HEK293T (cell line): ENCODE results near the gene NKAIN2.

Experiments used
- CTCF ChIA-PET: fragments of 350-600 bp; formaldehyde crosslinking; extraction: SDS; loops from one replicate; lab custom pipeline; 2021; ENCODE audit warnings: antibody characterized with exemption, inconsistent platforms; lab: Yijun Ruan, JAX
- POLR2A ChIA-PET: fragments of 350-600 bp; formaldehyde crosslinking; extraction: SDS; loops from one replicate; lab custom pipeline; 2020; ENCODE audit warnings: antibody characterized with exemption, inconsistent platforms; lab: Yijun Ruan, JAX
- DNase-seq: peaks from one replicate; pipeline ENCODE4 v3.0.0; 2012; ENCODE audit warnings: mixed read lengths; ENCODE audit errors: extremely low spot score
- ARNT ChIP-seq: fragments of 450-650 bp; IDR thresholded peaks from 2 replicates; pipeline ENCODE4 v1.6.1; 2017; ENCODE audit warnings: mild to moderate bottlenecking
- BHLHE40 ChIP-seq: fragments of 450-650 bp; IDR thresholded peaks from 2 replicates; pipeline ENCODE4 v1.6.1; 2016; ENCODE audit warnings: mild to moderate bottlenecking, moderate library complexity, borderline replicate concordance
- CTBP1 ChIP-seq: fragments of 450-650 bp; IDR thresholded peaks from 2 replicates; pipeline ENCODE4 v1.6.1; 2016; ENCODE audit warnings: borderline replicate concordance
- ELF4 ChIP-seq: fragments of 450-650 bp; IDR thresholded peaks from 2 replicates; pipeline ENCODE4 v1.6.1; 2017; ENCODE audit warnings: antibody characterized with exemption
- FOXA1 ChIP-seq: fragments of 450-650 bp; IDR thresholded peaks from 2 replicates; pipeline ENCODE4 v1.6.1; 2016; ENCODE audit warnings: mild to moderate bottlenecking
- FOXK2 ChIP-seq: fragments of 450-650 bp; IDR thresholded peaks from 2 replicates; pipeline ENCODE4 v1.6.1; 2016; ENCODE audit warnings: mild to moderate bottlenecking
- FOXM1 ChIP-seq: fragments of 450-650 bp; IDR thresholded peaks from 2 replicates; pipeline ENCODE4 v1.6.1; 2017; ENCODE audit warnings: mild to moderate bottlenecking, borderline replicate concordance
- HDGF ChIP-seq: fragments of 450-650 bp; IDR thresholded peaks from 2 replicates; pipeline ENCODE4 v1.6.1; 2017; ENCODE audit warnings: antibody characterized with exemption, borderline replicate concordance
- L3MBTL2 ChIP-seq: fragments of 450-650 bp; conservative IDR thresholded peaks from 2 replicates; pipeline ENCODE4 v1.6.1; 2016; ENCODE audit warnings: mild to moderate bottlenecking
- LEF1 ChIP-seq: fragments of 450-650 bp; IDR thresholded peaks from 2 replicates; pipeline ENCODE4 v1.6.1; 2017; ENCODE audit warnings: mild to moderate bottlenecking, borderline replicate concordance
- NFRKB ChIP-seq: fragments of 450-650 bp; IDR thresholded peaks from 2 replicates; pipeline ENCODE4 v1.6.1; 2016; ENCODE audit warnings: mild to moderate bottlenecking, moderate library complexity
- PKNOX1 ChIP-seq: fragments of 450-650 bp; IDR thresholded peaks from 2 replicates; pipeline ENCODE4 v1.6.1; 2016
- SP1 ChIP-seq: fragments of 450-650 bp; IDR thresholded peaks from 2 replicates; pipeline ENCODE4 v1.6.1; 2017
- SUZ12 ChIP-seq: fragments of 450-650 bp; IDR thresholded peaks from 2 replicates; pipeline ENCODE4 v1.6.1; 2016; ENCODE audit warnings: mild to moderate bottlenecking
- TARDBP ChIP-seq: fragments of 450-650 bp; IDR thresholded peaks from 2 replicates; pipeline ENCODE4 v1.6.1; 2016
- ZNF384 ChIP-seq: fragments of 450-650 bp; IDR thresholded peaks from 2 replicates; pipeline ENCODE4 v1.6.1; 2016

Gene NKAIN2

GRCh38 chr6:123990376-123990775 is 186.7 kb downstream of the NKAIN2 start:
- ChIA-PET CTCF (no interaction called here), POLR2A (no interaction called here)
- no peak for DNase-seq
- no peak for TF ChIP-seq ZNF384
- no peak for TF ChIP-seq PKNOX1
- TF ChIP-seq TARDBP: no peak
- no peak for TF ChIP-seq BHLHE40
- no peak for TF ChIP-seq FOXM1
- TF ChIP-seq L3MBTL2: no peak
- no peak for TF ChIP-seq FOXA1
- no peak for TF ChIP-seq NFRKB
- TF ChIP-seq ARNT: no peak
- TF ChIP-seq ELF4: no peak
- TF ChIP-seq LEF1: no peak
- TF ChIP-seq SUZ12: no peak
- no peak for TF ChIP-seq FOXK2
- TF ChIP-seq CTBP1: no peak
- TF ChIP-seq SP1: no peak
- TF ChIP-seq HDGF: no peak

- TF ChIP-seq ZNF384: no peak
- CTCF ChIA-PET: interaction anchor here (0.8 kb wide), 1 partner anchor 58 kb away, joined by 3 read pairs; no protein-coding TSS in a partner anchor
Observed at GRCh38 chr6:123994168-123994567, 190.5 kb downstream of the NKAIN2 start.

GRCh38 chr6:123994891-123995635 is 191.4 kb downstream of the NKAIN2 start:
- CTCF ChIA-PET: no interaction called here
- POLR2A ChIA-PET: no interaction called here
- no peak for DNase-seq
- TF ChIP-seq L3MBTL2 (no peak), CTBP1 (no peak), NFRKB (no peak), ELF4 (no peak), HDGF (no peak)

More at GRCh38 chr6:123994168-123994567, 190.5 kb downstream of the NKAIN2 start:
- DNase-seq: no peak
- POLR2A ChIA-PET: no interaction called here

GRCh38 chr6:123997223-123997622 is 193.6 kb downstream of the NKAIN2 start:
- DNase-seq: no peak
- ChIA-PET CTCF (no interaction called here), POLR2A (no interaction called here)
- TF ChIP-seq LEF1 (no peak), FOXK2 (no peak), ELF4 (no peak), PKNOX1 (no peak), ZNF384 (no peak), CTBP1 (no peak), FOXA1 (no peak), SP1 (no peak), L3MBTL2 (no peak), FOXM1 (no peak), NFRKB (no peak), TARDBP (no peak), SUZ12 (no peak), ARNT (no peak), HDGF (no peak), BHLHE40 (no peak)

GRCh38 chr6:124002377-124003081 is 198.9 kb downstream of the NKAIN2 start:
- DNase-seq: no peak
- ChIA-PET POLR2A (no interaction called here), CTCF (no interaction called here)
- no peak for TF ChIP-seq SUZ12
- TF ChIP-seq CTBP1: no peak
- no peak for TF ChIP-seq NFRKB
- TF ChIP-seq FOXA1: no peak
- no peak for TF ChIP-seq HDGF
- no peak for TF ChIP-seq PKNOX1
- TF ChIP-seq ARNT: no peak
- no peak for TF ChIP-seq SP1
- no peak for TF ChIP-seq LEF1
- no peak for TF ChIP-seq L3MBTL2
- TF ChIP-seq FOXK2: no peak
- TF ChIP-seq ELF4: no peak
- no peak for TF ChIP-seq FOXM1
- no peak for TF ChIP-seq ZNF384
- no peak for TF ChIP-seq TARDBP

GRCh38 chr6:124007266-124007665 is 203.6 kb downstream of the NKAIN2 start:
- no peak for DNase-seq
- POLR2A ChIA-PET: no interaction called here
- CTCF ChIA-PET: interaction anchor here (0.6 kb wide), 1 partner anchor 578 kb away, joined by 5 read pairs; no protein-coding TSS in a partner anchor
- TF ChIP-seq NFRKB: no peak
- no peak for TF ChIP-seq ELF4
- TF ChIP-seq SP1: no peak
- no peak for TF ChIP-seq BHLHE40
- no peak for TF ChIP-seq ZNF384
- TF ChIP-seq SUZ12: no peak
- TF ChIP-seq PKNOX1: no peak
- no peak for TF ChIP-seq L3MBTL2
- no peak for TF ChIP-seq LEF1
- no peak for TF ChIP-seq FOXM1
- no peak for TF ChIP-seq FOXK2
- no peak for TF ChIP-seq CTBP1
- no peak for TF ChIP-seq FOXA1
